GM20431 (cell line): ENCODE data around the gene MEGF8.
"Not testable (repeated sequence)": the region's sequence is repeated elsewhere in the genome, so short reads cannot be mapped to it uniquely, and the experiment has no call there.

Experiments
- in situ Hi-C: fragments of 300-500 bp; cut with MseI, MboI; formaldehyde crosslinking; loops from one replicate; pipeline ENCODE4 v1.15.0; 2020; ENCODE audit warnings: low sequenced_read_pairs; ENCODE audit not compliant: unreplicated experiment

Gene MEGF8

GRCh38 chr19:42328106-42328505 lies 2.7 kb downstream of the MEGF8 start:
- in situ Hi-C loops = no loop called here

DNA sequence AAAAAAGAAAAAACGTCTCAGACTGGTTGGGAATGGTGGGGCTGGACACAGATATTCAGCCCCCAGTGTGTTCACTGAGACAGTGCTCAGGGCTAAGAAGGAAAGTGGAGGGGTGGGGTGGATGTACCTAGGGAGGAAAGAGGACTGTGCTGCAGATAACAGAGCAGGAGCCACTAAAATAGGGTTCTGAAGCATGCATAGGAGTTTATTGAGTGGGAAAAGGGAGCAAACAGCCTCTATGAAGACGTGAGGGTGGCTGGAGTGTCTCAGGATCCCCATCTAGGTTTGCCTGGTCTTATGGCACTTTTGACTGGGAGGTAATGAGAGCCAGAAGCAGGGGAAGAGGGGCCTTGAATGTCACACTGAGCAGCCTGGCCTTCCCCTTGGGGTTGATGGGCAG lies 3.4 kb downstream of the MEGF8 start:
- in situ Hi-C loops = no loop called here

DNA sequence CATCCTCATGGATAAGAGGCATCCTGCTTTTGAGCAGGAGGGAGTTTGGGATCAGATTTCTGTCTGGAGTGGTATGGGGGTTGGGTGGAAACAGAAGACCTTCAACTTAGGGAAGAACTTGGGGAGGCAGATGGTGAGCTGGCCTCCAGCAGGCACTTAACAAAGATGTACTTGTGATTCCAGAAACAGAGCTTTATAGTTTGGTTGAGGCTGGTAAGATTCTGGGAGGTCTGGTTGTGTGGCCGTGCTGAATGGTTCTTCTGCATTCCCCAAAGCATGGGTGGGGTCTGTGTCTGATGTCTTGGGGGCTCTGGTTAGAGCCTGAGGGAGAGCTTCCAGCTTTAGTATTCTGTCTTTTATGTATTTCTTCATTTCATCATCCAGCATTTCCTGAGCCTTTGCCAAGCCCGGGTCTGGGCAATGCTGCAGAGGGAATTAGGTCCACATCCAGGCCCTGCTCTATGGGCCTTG lies 4.8 kb downstream of the MEGF8 start:
- in situ Hi-C loops = no loop called here

GRCh38 chr19:42331333-42331732 lies 5.9 kb downstream of the MEGF8 start:
- in situ Hi-C loops = not testable (repeated sequence)

DNA sequence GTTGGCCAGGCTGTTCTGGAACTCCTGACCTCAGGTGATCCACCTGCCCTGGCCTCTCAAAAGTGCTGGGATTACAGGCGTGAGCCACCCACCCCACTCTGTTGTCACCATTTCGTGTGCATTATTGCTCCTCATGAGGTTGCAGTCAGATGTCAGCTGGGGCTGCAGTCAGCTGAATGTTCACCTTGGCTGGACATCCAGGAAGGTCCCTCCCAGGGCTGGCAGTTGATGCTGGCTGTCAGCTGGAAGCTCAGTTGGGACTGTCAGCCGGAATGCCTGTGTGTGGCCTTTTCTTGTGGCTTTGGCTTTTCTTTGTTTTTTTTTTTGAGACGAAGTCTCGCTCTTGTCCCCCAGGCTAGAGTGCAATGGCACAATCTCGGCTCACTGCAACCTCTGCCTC lies 6.6 kb downstream of the MEGF8 start:
- in situ Hi-C loops = no loop called here

DNA sequence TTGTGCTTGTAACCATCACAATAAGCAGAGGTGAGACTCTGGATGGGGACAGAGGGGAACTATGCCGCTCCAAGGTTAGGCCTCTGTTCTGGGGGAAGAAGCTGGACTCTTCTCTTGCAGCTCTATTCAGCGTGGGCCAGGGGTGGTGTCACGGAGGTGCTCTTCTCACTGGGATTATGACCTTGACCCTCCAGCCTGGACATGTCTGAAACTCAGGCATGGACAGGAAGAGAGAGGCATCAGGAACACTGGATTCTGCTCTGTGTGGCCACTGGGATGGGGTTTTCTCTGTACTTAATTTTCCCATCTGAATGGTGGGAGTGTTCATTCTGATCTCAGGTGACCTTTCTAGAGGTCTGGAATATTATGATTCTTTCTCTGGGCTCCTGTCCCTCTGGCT lies 7.6 kb downstream of the MEGF8 start:
- in situ Hi-C loops = no loop called here

- in situ Hi-C loops = no loop called here
Observed at GRCh38 chr19:42333975-42334696, 8.7 kb downstream of the MEGF8 start.

GRCh38 chr19:42334697-42335373 lies 9.4 kb downstream of the MEGF8 start:
- in situ Hi-C loops = no loop called here

GRCh38 chr19:42335374-42335936 lies 10.0 kb downstream of the MEGF8 start:
- in situ Hi-C loops = no loop called here

DNA sequence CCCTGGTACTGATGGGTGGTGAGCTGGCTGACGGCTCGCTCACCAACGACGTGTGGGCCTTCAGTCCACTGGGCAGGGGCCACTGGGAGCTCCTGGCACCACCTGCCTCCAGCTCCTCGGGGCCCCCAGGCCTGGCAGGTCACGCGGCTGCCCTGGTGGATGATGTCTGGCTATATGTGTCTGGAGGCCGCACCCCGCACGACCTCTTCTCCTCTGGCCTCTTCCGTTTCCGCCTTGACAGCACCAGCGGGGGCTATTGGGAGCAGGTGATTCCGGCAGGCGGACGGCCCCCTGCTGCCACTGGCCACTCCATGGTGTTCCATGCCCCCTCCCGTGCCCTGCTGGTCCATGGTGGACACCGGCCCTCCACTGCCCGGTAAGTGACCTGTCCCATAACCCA lies 10.5 kb downstream of the MEGF8 start:
- in situ Hi-C loops = no loop called here

DNA sequence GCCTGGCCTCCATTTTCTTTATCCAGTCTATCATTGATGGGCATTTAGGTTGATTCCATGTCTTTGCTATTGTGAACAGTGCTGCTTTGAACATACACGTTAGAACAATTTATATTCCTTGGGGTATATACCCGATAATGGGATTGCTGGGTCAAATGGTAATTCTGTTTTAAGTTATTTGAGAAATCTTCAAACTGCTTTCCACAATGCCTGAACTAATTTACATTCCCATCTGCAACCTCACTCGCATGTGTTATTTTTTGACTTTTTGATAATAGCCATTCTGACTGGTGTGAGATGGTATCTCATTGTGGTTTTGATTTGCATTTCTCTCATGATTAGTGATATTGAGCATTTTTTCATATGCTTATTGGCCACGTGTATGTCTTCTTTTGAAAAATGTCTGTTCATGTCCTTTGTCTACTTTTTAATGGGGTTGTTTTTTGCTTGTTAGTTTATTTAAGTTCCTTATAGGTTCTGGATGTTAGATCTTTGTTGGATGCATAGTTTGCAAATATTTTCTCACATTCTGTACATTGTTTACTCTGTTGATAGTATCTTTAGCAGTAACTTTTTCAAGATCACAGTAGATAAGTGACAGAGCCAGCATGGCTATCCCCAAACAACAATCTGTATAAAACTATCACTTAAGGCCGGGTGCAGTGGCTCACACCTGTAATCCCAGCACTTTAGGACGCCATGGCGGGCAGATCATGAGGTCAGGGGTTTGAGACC lies 13.9 kb downstream of the MEGF8 start:
- in situ Hi-C loops = not testable (repeated sequence)

- in situ Hi-C loops = not testable (repeated sequence)
Observed at GRCh38 chr19:42339922-42340321, 14.5 kb downstream of the MEGF8 start.

- in situ Hi-C loops = no loop called here
Observed at GRCh38 chr19:42343344-42344110, 18.1 kb downstream of the MEGF8 start.

- in situ Hi-C loops = no loop called here
Observed at GRCh38 chr19:42344336-42344893, 19.0 kb downstream of the MEGF8 start.

DNA sequence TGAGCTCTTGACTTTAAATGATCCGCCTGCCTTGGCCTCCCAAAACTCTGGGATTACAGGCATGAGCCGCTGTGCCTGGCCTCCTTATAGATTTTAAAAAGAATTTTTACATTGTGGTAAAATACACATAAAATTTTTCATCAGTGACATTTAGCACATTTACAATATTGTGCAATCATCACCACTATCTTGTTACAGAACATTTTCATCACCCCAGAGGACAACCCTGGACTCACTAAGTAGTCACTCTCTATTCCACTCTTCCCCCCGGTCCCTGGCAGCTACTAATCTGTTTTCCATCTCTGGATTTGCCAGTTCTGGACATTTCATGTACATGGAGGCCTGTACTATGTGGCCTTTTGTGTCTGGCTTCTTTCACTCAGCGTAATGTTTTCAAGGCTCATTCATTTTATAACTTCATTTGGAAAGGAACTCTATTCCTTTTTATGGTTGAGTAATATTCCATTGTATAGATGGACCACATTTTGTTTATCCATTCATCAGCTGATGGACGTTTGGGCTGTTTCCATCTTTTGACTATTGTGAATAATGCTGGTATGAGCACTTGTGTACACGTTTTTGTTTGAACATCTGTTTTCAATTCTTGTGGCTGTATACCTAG lies 19.9 kb downstream of the MEGF8 start:
- in situ Hi-C loops = no loop called here

- in situ Hi-C loops = no loop called here
Observed at GRCh38 chr19:42348211-42348610, 22.8 kb downstream of the MEGF8 start.

DNA sequence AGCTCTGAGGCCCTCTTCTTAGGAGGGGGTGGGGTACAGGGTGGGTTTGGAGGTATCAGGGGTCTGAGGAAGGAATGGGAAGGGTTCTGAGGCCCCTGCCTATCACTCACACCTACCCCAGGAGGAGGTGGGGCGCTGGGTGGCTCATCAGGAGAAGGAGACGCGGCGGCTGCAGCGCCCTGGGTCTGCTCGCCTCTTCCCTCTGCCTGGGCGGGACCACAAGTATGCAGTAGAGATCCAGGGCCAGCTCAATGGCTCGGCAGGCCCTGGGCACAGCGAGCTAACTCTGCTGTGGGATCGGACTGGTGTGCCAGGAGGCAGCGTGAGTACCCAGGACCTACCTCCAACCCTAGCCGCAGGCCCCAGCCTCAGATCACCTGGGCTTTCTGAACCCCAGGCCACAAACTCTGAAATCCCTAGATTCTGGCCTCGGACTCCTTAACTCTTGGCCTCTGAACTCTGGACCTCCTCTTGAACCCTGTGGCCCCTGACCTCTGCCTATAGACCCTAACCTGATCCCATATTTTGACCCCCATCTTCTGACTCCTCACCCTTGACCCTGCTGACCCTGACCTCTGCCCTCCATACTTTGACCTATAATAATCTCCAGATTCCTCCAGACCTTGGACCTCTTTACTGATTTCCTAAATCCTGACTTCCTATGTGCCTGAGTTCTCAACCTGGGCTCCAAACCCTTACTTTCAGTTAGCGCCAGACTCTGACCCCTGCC lies 24.1 kb downstream of the MEGF8 start:
- in situ Hi-C loops = no loop called here

DNA sequence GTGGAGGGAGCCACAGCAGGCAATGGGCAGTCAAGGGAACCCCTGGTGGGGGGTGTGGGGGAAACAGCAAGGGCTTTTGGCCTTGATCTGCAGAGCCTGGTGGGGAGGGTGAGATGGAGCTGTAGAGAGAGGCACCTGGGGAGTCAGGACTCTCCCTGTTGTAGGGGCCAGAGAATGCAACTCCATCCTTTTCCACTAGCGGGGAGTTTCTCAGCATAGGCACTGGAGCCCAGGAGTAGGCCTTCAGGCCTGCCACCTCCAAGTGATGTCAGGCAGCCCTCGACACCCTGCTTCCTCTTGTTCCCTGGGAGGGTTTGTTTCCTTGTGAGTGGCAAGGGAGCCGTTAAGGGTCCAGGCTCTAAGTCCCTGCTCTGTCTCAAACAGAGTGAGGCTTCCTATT lies 25.0 kb downstream of the MEGF8 start:
- in situ Hi-C loops = no loop called here
